Stimulated activated CD4-positive, alpha-beta T cell treated with anti-CD3 and anti-CD28 coated beads, TNF-alpha, amount 100 ng/mL, for 4 hours (primary cell): Measurements from ENCODE around the gene LDB2.
"Not testable (repeated sequence)": the region's sequence is repeated elsewhere in the genome, so short reads cannot be mapped to it uniquely, and the experiment has no call there.

Source experiments
- DNase-seq, 3 experiments: peaks; one replicate each; pipeline ENCODE4 v3.0.0-alpha.2; 2020; ENCODE audit warnings: low read depth in 3 of 3

Gene LDB2

GRCh38 chr4:16897991-16898827 lies at the start of gene LDB2:
Gene LDB2, minus strand, starts transcription at chr4:16898645.
- DNase-seq: no peak

GRCh38 chr4:16942491-16942890 lies 44.0 kb upstream of the LDB2 start:
- no peak for DNase-seq

DNA sequence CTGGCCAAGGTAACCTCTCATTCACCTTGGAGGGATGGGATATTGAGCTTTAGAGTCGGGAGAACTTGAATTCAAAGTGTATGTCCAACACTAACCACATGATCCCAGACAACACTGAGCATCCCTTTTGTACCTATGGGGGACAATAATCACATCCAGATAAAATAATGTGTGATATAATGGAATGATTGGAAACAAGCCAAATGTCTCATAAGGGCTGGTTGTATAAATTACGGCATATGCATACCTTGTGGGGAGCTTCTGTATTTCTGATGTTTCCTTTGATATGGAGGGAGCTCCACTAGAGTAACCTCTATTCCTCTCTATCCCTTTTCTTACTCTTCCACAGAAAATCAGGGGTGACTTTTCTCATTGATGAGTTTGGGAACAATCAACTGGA lies 40.7 kb upstream of the LDB2 start:
- DNase-seq: no peak

DNA sequence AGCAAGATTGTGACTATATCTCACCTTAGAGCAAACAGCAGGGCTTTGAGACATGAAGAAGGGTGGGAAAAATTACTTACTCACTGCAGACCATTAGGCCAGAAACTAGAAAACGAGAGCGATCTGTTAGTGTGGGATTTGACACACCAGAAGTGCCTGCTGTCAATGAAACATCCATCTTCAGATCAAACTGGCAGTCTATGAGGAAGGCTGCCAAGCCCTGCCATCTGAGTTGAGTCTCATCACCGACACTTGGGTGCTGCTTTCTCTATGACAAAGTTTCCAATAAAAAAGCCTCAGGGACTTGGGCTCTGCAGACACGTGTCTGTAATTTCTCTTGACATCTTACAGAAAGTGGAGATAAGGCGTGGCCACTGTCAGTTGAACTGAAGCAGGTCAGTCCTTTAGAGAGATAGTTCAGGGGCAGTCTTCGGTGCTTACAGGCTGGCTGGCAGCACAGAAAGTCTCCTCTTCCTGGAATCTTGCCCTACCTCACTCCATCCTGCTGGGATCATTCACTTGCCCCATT lies 40.1 kb upstream of the LDB2 start:
- no peak for DNase-seq

GRCh38 chr4:16931339-16932305 lies 33.2 kb upstream of the LDB2 start:
- DNase-seq: no peak

DNA sequence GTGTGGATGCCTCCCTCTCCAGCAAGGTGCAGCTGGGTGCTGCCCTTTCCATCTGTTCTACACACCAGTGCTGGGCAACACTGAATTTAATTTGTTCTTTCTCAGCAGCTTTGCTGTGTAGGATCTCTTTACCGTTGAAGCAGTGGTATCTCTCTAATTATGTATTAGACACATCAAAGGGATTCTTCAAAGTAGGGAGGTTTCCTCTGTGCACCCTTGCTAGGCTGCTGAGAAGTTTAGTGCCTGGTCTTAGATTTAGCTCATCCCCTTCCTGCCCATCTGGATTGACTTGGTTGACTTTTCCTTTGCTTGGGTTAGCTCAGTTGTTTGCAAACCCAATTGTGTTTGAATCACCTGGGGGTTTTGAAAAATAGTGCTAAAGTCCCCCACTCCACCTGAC lies 27.8 kb upstream of the LDB2 start:
- no peak for DNase-seq

GRCh38 chr4:16918716-16919115 lies 20.3 kb upstream of the LDB2 start:
- DNase-seq: not testable (repeated sequence)

- DNase-seq: peak; percentile 35 to 44 (median 36)
Measured at GRCh38 chr4:16916719-16917337, 18.4 kb upstream of the LDB2 start.

- no peak for DNase-seq
Measured at GRCh38 chr4:16916031-16916430, 17.6 kb upstream of the LDB2 start.

DNA sequence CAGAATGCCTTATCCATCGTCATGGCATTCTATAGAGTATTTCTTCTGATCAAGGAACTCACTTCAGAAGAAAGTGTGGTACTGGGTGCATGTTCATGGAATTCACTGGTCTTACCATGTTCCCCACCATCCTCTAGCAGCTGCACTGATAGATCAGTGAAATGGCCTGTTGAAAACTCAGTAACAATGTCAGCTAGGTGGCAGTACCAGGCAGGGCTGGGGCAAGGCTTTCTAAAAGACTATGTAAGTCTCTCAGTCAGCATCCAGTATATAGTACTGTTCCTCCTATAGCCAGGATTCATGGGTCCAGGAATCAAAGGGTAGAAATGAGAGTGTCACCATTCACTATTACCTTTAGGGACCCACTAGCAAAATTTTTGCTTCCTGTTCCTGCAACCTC lies 15.8 kb upstream of the LDB2 start:
- DNase-seq: no peak

GRCh38 chr4:16912896-16913295 lies 14.5 kb upstream of the LDB2 start:
- DNase-seq: no peak

- no peak for DNase-seq
Measured at GRCh38 chr4:16909281-16909680, 10.8 kb upstream of the LDB2 start.

DNA sequence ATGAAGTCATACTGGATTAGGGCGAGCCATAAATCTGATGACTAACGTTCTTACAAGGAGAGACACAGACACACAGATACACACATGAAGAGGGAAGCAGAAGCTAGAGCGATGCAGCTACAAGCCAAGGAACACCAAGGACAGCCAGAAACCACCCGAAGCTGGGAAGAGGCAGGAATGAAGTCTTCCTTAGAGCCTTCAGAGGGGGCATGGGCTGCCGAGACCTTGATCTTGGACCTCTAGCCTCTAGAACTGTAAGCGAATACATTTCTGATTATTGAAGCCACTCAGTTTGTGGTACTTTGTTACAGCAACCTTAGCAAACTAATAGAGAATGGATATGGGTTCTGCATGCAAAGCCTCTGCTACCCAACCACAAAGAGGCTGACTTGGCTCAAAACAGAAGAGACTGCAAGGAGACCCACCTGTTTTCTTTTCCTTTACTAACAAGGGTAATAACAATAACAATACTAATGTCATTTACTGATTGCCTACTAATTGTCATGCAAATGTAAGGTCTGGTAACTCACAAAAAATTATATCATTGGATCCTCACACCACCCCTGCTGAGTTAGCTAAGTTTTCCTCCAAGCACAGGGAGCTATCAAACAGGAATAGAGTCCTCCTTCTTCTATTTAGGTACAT lies 10.1 kb upstream of the LDB2 start:
- no peak for DNase-seq

DNA sequence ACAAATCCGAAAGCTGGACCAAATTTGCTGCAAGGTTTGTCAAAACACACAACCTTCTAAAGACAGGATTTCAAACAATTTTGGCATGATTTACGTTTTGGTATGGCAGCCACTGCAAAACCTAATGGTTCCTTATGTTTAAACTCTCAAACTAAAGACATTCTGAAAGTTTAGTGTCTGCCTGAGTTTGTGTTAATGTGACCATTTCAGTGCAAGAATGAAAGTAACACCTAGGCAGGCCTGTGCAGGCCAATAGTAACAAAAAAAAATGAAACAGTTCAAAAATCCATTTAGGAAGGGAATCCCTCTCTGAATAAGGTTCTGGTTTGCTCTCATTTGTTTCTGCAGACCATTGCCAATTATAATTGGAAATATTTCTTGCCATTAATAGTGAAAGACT lies 1.9 kb upstream of the LDB2 start:
- DNase-seq: no peak

DNA sequence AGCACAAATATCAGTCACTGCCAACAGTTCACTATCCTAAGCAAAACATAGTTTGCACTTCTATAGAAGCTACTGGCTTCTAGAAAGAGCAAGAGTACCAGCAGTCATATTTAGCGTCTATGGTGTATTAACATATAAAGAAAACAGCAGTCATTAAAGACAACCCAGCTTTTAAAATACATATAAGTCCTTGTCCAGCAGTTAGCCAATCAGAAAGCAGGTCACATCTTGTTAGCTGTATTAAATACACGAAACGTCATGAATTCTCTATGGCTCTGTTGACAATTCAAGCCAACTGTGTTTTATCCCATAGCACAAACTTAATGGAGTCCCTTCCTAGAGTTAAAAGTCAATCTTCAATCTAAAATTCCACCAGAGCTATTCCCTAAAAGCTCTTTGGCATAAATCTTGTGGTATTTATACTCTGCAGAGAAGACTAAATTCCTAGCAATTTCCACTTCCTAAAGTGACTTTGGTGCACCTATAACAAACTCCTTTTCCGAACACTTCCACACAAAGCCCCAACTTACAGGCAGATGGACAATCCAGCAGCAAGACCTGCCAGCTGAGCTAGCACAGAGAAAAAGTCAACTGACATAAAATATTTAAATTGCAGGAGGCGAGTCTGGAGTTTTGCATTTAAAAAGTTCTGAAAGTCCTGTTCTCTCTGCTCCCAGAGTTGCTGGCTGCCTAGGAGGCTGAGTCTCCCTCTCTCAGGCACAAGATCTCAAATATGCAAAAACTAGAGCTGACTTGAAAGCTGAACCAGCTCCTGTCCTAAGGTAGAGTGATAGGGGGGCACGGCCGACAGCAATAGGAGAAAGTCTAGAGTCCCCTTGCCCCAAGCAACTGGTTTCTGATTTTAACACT lies 1.3 kb downstream of the LDB2 start:
- no peak for DNase-seq

- no peak for DNase-seq
Measured at GRCh38 chr4:16894406-16894805, 4.0 kb downstream of the LDB2 start.

DNA sequence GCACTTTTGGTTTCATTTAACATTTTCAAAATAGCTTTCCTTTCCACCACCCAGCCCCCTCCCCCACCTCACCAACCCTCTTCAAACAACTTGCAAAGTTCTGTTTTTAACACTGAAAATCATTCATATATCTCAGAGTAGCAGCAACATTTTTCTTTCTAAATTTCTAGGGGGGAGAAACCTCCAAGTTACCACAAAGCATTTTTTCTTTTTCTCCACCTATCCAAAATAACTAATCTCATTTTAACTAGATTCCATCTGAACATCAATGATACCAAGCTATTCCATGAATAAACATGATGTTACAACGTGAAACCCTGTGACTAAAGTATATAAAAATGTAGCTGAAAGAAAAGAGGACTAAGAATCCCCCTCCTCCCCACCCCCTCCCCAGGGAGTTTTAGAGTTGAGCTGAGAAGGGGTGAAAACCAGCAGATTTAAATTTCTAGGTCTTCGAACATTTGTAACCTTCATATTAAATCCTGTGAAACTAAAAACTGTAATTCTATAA lies 5.2 kb downstream of the LDB2 start:
- no peak for DNase-seq

DNA sequence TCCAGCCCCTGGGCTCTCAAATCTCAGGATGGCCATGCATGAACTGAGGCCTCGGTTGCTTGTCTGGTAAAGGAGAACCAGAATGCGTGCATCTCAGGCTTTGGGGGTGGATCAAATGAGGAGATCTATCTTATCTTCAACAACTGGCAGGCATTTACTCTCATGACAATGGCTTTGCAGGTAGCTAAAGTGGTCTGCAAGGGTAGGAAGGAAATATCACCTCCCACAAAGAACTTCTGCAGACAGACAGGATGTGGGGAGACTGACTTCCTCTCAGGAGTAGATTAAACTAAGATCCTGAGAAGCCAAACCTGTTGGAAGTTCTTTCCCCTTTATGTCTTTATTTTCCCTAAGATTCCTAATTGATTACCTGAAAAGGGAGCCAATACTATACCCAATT lies 7.8 kb downstream of the LDB2 start:
- DNase-seq: no peak

DNA sequence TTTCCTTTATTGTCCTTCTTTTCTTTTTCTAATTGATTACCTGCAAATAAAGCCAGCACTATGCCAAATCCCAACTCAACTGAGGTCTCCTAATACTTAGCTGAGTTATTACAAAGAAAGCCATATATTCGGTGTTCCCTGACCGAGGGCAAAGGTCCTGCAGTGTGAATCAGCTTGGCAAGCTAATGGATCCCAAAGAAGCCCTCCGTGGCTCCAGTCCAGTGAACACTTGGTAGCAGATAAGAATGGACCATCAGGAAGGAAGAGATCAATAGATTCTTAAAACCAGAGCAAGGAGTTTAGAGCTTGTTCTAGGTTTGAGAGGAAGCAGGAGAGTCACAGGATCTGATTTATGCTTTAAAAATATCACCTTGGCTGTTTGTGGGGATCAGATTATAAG lies 8.5 kb downstream of the LDB2 start:
- no peak for DNase-seq

GRCh38 chr4:16887887-16888286 lies 10.6 kb downstream of the LDB2 start:
- no peak for DNase-seq
